Smooth muscle cell of the umbilical artery (primary cell): Measurements from ENCODE around the gene PIN1. TPM values are rescaled to one million over a fixed set of nuclear protein-coding genes. Genes with fewer than 3 reads are reported as not detected.

ENCODE experiments used
- total RNA-seq: library from RNA; depleted of rRNA; stranded (reverse); fragments of >200 nt; gene quantifications from 2 replicates; pipeline ENCODE4 v1.2.3, GENCODE V29; 2014

PIN1 gene
- total RNA-seq, result 78.4 and 92.5 TPM in 2 replicates

DNA sequence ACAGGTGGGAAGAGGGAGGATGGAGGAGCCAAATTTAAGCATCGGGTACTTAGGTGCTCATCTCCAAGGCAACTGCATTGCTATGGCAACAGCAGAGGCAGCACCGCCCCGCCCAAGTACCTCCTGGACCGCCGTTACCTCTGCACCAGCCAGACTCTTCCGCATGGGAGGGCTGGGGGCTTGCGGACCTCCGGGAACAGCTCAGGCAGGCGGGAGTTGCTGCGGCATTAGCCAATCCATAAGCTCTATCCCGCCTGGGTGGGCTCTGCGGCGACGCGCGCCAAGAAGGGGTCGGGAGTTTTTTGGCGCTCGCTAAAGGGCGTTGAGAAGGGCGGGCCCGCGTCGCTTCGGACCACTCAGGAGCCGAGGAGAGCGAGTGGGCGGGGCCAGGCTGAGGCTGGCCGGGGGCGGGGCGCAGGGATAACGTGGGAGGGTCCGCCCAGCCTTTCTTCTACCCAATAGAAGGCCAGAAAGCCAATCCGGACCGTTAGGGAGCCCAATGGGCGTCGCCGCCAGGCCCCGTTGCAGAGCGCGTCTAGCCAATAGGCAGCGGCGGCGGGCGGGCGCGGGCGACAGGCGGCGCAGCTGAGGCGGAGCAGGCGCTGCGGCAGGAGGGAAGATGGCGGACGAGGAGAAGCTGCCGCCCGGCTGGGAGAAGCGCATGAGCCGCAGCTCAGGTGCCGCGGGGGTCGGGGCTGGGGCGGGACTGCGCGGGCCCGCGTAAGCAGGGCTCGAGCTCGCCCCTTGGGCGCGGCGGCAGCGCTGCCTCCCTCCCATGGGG, at the start of gene PIN1:
Gene PIN1, plus strand, starts transcription at position 593 of the 781 bp plus-strand sequence. Its CDS starts 27 bp downstream, at position 620.

GRCh38 chr19:9818734-9819595, 16.2 kb upstream of the PIN1 start, which contains the start of gene FBXL12:
Gene FBXL12, minus strand, starts transcription at chr19:9819079. Its CDS starts 266 bp downstream, at chr19:9818813.

DNA sequence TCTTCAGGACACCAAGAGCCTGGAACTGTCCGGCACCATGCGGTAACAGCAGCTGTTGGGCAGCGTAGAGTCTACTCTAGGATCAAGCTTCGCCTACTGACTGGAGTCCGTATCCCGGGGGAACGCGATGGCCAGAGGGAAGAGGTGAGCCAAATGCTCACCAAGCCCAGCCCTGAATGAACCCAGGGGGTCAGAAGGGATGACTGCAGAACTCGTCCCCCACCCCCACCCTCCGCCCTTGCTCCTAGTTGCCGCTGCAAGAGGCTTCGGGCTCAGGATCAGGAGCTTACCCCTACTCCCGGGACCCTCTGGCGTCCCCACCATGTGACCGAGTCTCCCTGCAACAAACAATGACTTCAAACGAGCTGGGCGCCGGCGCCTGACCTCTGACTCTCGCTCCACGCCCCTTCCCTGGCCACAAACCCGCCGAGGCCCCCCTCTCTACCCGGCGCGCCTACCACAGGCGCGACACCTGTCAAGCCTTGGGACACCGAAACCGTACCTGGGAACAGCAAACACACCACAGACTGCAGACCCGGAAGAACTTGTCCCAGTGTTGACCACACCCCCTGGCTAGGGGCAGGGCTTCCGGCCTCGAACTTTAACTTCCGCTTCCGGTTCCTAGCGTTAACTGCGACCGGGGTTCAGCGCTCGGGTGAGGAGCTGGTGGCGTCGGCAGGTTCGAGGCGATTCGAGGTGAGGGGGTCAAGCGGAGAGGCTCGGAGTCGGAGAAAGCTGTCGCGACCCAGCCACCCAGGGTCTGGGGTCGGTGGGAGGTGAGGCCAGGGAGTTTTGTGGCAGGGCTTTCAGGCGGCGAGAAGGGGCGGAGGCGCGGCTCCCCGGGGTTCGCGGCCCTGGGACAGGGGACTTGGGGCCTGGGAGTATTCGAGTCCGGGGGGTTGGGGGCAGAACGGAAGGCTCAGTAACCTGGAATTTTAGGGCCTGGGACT, 7.6 kb upstream of the PIN1 start, which contains the start of gene UBL5:
Gene UBL5, plus strand, starts transcription at position 630 of the 950 bp plus-strand sequence. CDS start 420 bp downstream, outside the sequence.

Other genes starting within 250 kb of the PIN1 start
- gene ZNF561, start 214.1 kb upstream of the PIN1 start, total RNA-seq, result 56.7 and 65.1 TPM in 2 replicates
- 25.8 and 32.2 TPM in 2 replicates for gene ZNF562, start 160.2 kb upstream of the PIN1 start, total RNA-seq
- 12.5 and 13.7 TPM in 2 replicates for gene ZNF846, start 66.6 kb upstream of the PIN1 start, total RNA-seq
- gene FBXL12, start 16.2 kb upstream of the PIN1 start, total RNA-seq, result 17.8 and 19.4 TPM in 2 replicates
- 117 and 361 TPM in 2 replicates for gene UBL5, start 7.4 kb upstream of the PIN1 start, total RNA-seq
- gene OLFM2, start 101.2 kb downstream of the PIN1 start, total RNA-seq, result 2.5 and 3.0 TPM in 2 replicates
- gene COL5A3, start 175.2 kb downstream of the PIN1 start, total RNA-seq, result 0.59 and 1.1 TPM in 2 replicates
- not detected in 2 replicates for gene RDH8, start 178.2 kb downstream of the PIN1 start, total RNA-seq